Neuron (in vitro differentiated cells): ENCODE measurements around the gene USP53.
"Not testable (repeated sequence)": the region's sequence is repeated elsewhere in the genome, so short reads cannot be mapped to it uniquely, and the experiment has no call there.

Source experiments
- H2AFZ ChIP-seq: one replicate; pipeline ENCODE4 v1.6.1; 2013; ENCODE audit warnings: low read depth, mild to moderate bottlenecking, inconsistent platforms, low read length, moderate library complexity
- H3K27me3 ChIP-seq: one replicate; pipeline ENCODE4 v1.6.1; 2013; ENCODE audit warnings: low read length; ENCODE audit not compliant: insufficient read depth
- H3K36me3 ChIP-seq: one replicate; pipeline ENCODE4 v1.6.1; 2013; ENCODE audit warnings: low read length; ENCODE audit not compliant: insufficient read depth
- H3K4me1 ChIP-seq: one replicate; pipeline ENCODE4 v1.6.1; 2013; ENCODE audit warnings: low read length; ENCODE audit not compliant: insufficient read depth
- H3K4me3 ChIP-seq: 2 replicates; pipeline ENCODE4 v1.5.1; 2013; ENCODE audit warnings: mild to moderate bottlenecking, low read length, moderate library complexity
- H3K9me3 ChIP-seq: one replicate; pipeline ENCODE4 v1.6.1; 2013; ENCODE audit warnings: low read length

The USP53 gene

DNA sequence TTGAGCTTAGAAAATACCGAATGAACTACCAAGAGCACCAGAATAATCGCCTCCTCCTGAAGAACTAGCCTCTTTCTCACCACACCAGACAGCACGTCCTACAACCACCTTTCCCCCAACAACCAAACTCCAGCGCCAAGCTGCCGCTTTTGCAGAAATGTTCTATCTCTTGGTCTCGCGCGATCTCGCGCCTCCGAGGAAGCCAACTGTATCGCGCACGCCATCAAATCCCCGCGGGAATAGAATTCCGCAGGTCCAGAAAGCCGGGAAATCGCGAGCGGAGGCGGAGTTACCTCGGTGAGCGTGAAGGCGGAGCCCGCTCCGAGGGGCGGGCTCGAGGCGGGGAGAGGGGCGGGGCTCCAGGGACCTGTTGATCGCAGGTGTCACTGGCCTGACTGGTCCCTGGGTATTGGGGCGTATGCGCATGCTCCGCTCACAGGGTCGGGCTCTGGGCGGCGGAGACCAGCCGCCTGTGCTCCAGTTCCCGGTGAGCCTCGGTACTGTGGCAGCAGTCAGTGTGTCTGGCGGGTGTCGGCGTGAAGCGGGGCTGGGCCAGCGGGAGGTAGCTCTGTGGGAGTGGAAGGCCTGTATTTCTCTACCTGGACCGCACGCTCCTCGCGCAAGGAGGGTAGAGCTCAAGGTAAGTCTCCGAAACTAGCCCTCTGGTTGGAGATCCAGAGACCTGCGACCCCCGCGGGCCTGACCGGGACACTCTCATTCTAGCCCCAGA lies at the start of gene USP53:
Gene USP53, plus strand, starts transcription at position 480 of the 730 bp plus-strand sequence. CDS start 27,047 bp downstream, outside the sequence.
- Histone ChIP-seq H2AFZ (peak within 1 kb of the TSS; percentile 92), H3K9me3 (no peaks in the 10 kb centered on the region), H3K4me3 (peak within 1 kb of the TSS; percentile 54), H3K36me3 (no peaks in the 10 kb centered on the region), H3K4me1 (peaks cover 3% of the 10 kb centered on the region), H3K27me3 (no peaks in the 10 kb centered on the region)

DNA sequence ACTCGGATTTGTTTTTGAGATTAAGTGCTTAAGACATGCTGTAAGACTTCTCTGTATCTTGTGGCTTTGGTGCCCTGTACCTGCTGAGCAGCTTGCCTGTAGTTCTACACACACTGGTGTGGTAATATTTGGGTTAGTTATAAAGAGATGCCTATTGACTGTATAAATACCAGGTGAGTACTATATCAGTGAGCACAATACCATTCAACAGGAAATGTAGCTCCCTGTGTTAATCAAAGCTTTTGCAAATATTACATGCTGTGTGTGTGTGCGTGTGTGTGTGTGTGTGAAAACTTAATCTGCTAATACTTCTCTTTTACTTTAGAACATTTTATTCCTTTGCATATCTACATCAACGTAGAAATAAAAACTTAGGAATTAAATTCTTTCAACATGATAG lies 46.7 kb upstream of the USP53 start:
- no peaks in the 10 kb centered on the region for H3K4me1 ChIP-seq
- H2AFZ ChIP-seq: no peak overlapping the region

DNA sequence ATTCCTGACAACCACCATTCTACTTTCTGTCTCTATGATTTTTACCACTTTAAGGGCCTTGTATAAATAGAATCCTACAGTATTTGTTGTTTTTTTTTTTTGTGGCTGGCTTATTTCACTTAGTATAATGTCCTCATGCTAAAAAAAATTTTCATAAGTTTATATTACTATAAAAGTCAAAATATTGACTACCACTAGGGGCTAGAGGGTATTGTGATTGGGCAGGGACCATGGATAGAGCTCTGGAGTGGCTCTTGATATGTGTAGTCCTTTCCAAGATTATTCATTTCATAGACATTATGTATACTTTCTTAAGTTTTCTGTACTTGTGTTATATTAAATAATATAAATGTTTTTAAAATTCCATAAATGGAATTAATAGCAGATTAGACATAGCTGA lies 42.3 kb upstream of the USP53 start:
- no peak overlapping the region for H2AFZ ChIP-seq
- H3K9me3 ChIP-seq: no peaks in the 10 kb centered on the region
- no peaks in the 10 kb centered on the region for H3K27me3 ChIP-seq
- no peaks in the 10 kb centered on the region for H3K36me3 ChIP-seq
- no peak overlapping the region for H3K4me3 ChIP-seq
- H3K4me1 ChIP-seq: no peaks in the 10 kb centered on the region

More for the DNA sequence above, 46.7 kb upstream of the USP53 start:
- H3K4me3 ChIP-seq: no peak overlapping the region
- H3K9me3 ChIP-seq: no peaks in the 10 kb centered on the region
- no peaks in the 10 kb centered on the region for H3K27me3 ChIP-seq
- H3K36me3 ChIP-seq: no peaks in the 10 kb centered on the region

DNA sequence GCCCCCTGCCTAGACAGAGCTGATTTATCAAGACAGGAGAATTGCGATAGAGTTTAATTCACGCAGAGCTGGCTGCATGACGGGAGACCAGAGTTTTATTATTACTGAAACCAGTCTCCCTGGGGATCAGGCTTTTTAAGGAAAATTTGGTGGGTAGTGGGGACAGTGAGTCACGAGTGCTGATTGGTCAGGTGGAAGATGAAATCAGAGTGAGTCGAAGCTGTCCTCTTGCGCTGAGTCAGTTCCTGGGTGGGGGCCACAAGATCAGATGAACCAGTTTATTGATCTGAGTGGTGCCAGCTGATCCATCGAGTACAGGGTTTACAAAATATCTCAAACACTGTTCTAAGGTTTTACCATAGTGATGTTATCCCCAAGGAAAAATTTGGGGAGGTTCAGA lies 40.3 kb upstream of the USP53 start:
- H3K27me3 ChIP-seq: no peaks in the 10 kb centered on the region

DNA sequence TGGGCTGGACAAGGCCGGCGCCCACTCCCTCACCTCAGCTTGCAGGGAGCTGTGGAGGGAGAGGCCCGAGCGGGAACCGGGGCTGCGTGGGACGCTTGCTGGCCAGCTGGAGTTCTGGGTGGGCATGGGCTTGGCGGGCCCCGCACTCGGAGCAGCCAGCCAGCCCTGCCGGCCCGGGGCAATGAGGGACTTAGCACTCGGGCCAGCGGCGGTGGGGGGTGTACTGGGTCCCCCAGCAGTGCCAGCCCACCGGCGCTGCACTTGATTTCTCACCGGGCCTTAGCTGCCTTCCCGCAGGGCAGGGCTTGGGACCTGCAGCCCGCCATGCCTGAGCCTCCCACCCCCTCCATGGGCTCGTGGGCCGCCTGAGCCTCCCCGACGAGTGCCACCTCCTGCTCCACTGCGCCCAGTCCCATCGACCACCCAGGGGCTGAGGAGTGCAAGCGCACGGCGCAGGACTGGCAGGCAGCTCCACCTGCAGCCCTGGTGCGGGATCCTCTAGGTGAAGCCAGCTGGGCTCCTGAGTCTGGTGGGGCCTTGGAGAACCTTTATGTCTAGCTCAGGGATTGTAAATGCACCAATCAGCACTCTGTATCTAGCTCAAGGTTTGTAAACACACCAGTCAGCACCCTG lies 38.7 kb upstream of the USP53 start:
- H2AFZ ChIP-seq: not testable (repeated sequence)

More for the DNA sequence above, 40.3 kb upstream of the USP53 start:
- H3K4me1 ChIP-seq: no peaks in the 10 kb centered on the region
- H3K9me3 ChIP-seq: no peaks in the 10 kb centered on the region
- H3K36me3 ChIP-seq: no peaks in the 10 kb centered on the region
- no peak overlapping the region for H3K4me3 ChIP-seq
- H2AFZ ChIP-seq: no peak overlapping the region

DNA sequence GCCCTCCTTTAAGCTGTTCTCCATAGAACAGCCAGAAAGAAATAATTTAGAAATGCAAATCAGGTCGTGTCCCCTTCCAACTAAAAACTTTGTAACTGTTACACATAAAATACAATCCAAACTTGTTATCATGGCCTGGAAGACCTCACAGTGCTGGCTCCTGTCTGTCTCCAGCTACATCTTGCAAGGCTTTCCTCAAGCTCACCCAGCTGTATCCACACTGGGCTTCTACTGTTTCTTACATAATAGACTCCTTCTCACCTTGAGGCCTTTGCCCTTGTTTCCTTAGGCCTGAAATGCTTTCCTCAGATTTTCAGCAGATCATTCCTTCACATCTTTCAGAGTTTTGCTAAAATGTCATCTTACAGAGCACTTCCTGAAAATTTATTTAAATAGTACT lies 33.5 kb upstream of the USP53 start:
- Histone ChIP-seq H3K36me3 (no peaks in the 10 kb centered on the region), H3K27me3 (no peaks in the 10 kb centered on the region), H3K4me3 (no peak overlapping the region), H3K4me1 (no peaks in the 10 kb centered on the region), H3K9me3 (no peaks in the 10 kb centered on the region), H2AFZ (no peak overlapping the region)

More for the DNA sequence above, 38.7 kb upstream of the USP53 start:
- not testable (repeated sequence) for H3K36me3 ChIP-seq, H3K4me3 ChIP-seq, H3K9me3 ChIP-seq, H3K27me3 ChIP-seq, H3K4me1 ChIP-seq

DNA sequence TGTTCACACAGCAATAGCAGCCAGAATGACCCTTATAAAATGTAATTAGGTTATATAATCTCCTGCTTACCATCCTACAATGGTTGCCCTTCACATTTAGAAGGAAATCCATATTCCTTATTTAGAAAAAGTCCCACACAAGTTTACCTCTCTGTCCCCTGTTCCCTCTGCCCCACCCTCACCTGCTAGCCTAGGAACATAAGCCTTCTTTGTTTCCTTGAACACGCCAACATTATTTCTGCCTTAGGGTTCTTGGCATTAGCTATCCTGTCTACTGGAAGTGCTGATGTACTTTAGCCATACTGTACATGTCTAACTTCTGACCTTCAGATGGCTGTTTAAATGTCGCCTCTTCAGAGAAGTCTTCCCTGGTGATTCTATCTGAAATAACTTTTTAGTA lies 28.4 kb upstream of the USP53 start:
- Histone ChIP-seq H3K4me3 (no peak overlapping the region), H2AFZ (no peak overlapping the region), H3K9me3 (no peaks in the 10 kb centered on the region), H3K4me1 (peaks cover 9% of the 10 kb centered on the region), H3K27me3 (no peaks in the 10 kb centered on the region), H3K36me3 (no peaks in the 10 kb centered on the region)

DNA sequence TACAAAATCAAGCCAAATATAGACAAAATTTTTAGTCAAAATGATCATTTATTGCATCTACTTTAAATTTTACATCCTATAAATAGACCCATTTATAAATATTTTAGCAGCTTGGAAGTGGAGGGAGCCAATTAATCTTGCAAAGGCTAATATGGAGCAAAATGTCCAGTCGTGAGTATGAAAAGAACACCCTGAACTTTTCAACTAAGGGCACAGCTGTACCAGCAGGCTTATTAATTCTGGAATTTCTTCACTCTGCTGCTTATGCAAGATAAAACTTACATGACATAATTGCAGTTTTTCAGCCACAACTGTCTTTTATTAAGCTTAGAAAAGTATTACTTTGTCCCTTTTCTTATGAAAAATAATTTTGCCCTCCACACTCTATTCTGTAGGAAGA lies 22.9 kb upstream of the USP53 start:
- no peaks in the 10 kb centered on the region for H3K9me3 ChIP-seq
- no peak overlapping the region for H3K4me3 ChIP-seq
- H3K4me1 ChIP-seq: peaks cover 23% of the 10 kb centered on the region
- H2AFZ ChIP-seq: peak overlapping the region; percentile 16
- no peaks in the 10 kb centered on the region for H3K36me3 ChIP-seq
- no peaks in the 10 kb centered on the region for H3K27me3 ChIP-seq

DNA sequence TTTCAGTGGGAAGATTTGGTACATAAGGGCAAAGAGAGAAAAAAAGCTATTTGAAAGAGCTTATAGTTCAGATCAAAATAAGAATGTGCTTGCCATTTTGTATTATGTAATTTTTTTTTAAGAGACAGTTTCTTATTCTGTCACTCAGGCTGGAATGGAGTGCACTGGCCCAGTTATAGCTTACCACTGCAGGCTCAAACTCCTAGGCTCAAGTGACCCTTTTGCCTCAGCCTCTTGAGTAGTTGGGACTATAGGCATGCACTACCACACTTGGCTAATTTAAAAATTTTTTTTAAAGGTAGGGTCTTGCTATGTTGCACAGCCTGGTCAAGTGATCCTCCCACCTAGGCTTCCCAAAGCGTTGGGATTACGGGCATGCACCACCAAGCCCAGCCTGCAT lies 22.2 kb upstream of the USP53 start:
- Histone ChIP-seq H2AFZ (no peak overlapping the region), H3K4me1 (peaks cover 23% of the 10 kb centered on the region), H3K27me3 (no peaks in the 10 kb centered on the region), H3K9me3 (no peaks in the 10 kb centered on the region), H3K4me3 (no peak overlapping the region), H3K36me3 (no peaks in the 10 kb centered on the region)

DNA sequence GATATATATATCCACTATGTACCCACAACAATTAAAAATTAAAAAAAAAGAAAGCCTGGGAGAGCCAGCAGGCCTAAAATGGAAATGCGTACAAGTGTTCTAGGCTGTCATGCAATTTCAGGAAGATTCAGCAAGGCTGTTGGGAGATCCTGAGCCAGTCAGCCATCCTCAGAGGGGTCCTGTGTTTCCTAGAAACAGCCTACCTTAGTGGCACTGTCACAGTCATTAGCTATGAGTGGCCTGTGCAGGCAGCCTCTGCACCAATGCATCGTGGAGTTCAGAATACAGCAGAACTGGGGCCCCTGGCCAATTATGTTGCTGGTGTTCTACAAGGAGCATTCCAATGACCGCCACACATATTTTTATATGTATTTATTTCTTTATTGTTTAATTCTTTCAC lies 21.0 kb upstream of the USP53 start:
- Histone ChIP-seq H2AFZ (no peak overlapping the region), H3K36me3 (no peaks in the 10 kb centered on the region), H3K9me3 (no peaks in the 10 kb centered on the region), H3K27me3 (no peaks in the 10 kb centered on the region), H3K4me3 (no peak overlapping the region), H3K4me1 (peaks cover 23% of the 10 kb centered on the region)

DNA sequence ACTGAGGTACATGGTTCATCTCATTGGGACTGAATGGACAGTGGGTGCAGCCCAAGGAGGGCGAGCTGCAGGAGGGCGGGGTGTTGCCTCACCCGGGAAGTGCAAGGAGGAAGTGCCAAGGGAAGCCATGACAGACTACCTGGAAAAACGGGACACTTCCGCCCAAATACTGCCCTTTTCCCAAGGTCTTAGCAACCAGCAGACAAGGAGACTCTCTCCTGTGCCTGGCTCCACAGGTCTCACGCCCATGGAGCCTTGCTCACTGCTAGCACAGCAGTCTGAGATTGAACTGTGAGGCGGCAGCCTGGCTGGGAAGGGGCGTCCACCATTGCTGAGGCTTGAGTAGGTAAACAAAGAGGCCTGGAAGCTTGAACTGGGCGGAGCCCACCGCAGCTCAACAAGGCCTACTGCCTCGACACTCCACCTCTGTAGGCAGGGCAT lies 14.7 kb upstream of the USP53 start:
- Histone ChIP-seq H3K27me3 (no peaks in the 10 kb centered on the region), H2AFZ (no peak overlapping the region), H3K4me3 (no peak overlapping the region), H3K36me3 (no peaks in the 10 kb centered on the region), H3K4me1 (peaks cover 3% of the 10 kb centered on the region), H3K9me3 (no peaks in the 10 kb centered on the region)

DNA sequence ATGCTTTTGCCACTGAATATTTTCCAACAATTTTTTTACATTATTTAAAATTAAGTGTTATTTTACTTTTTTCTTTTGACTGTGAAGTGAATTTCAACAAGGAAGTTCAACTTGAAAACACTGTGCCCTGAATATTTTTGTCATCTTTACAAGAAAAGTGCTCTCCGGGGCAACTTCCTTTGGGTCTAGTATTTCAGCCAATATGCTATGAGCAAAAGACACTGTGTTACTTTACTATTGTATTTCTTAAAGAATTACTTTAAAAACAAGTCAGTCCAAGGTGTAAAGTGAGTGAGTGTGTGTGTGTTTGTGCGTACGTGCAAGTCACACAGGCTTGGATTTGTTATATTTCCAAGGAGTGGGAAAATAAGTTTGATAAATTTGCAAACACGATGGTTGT lies 7.6 kb upstream of the USP53 start:
- H2AFZ ChIP-seq: no peak overlapping the region
- no peaks in the 10 kb centered on the region for H3K9me3 ChIP-seq
- H3K4me3 ChIP-seq: no peak overlapping the region
- no peaks in the 10 kb centered on the region for H3K36me3 ChIP-seq
- no peaks in the 10 kb centered on the region for H3K4me1 ChIP-seq
- no peaks in the 10 kb centered on the region for H3K27me3 ChIP-seq

DNA sequence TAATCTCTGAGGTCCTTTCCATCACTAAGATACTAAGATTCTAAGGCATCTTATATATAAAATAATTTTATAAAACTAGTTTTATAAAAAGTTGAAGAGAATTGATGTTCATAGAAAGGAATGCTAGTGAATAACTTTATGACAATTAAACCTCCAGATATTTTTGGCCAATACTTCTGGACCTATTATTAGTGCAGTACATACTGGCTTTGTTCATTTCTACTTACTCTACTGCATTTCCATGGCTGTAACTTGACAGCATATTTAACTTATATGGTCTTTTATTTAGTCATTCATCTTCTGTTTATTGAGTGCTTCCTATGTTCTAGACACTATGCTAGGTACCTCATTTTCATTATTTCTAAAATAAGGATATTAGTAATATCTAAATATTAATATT lies 6.8 kb upstream of the USP53 start:
- Histone ChIP-seq H2AFZ (no peak overlapping the region), H3K9me3 (no peaks in the 10 kb centered on the region), H3K36me3 (no peaks in the 10 kb centered on the region), H3K27me3 (no peaks in the 10 kb centered on the region), H3K4me1 (no peaks in the 10 kb centered on the region), H3K4me3 (no peak overlapping the region)
